Measurements from ENCODE around the gene PES1. TPM values are rescaled to one million over a fixed set of nuclear protein-coding genes. Genes with fewer than 3 reads are reported as not detected.
A peak's percentile ranks its signal among the peaks of the same experiment; 100 is the strongest.
"Not testable (repeated sequence)": the region's sequence is repeated elsewhere in the genome, so short reads cannot be mapped to it uniquely, and the experiment has no call there.

PES1 gene
- total RNA-seq, 1 experiment from 2014 or later, result 162 TPM

- DNase-seq (ENCODE audit: low spot score), result no peak
- in situ Hi-C loops (cut with HindIII; ENCODE audit: low sequenced_read_pairs), result no loop called here
These were observed 18.6 kb upstream of the PES1 start for GRCh38 chr22:30610299-30610698.

GRCh38 chr22:30609260-30610185 is 17.8 kb upstream of the PES1 start:
- in situ Hi-C loops (cut with HindIII; ENCODE audit: low sequenced_read_pairs), result no loop called here

GRCh38 chr22:30607939-30608338 is 16.2 kb upstream of the PES1 start:
- in situ Hi-C loops (cut with HindIII; ENCODE audit: low sequenced_read_pairs), result no loop called here
- DNase-seq (ENCODE audit: low spot score), result no peak

More at GRCh38 chr22:30609260-30610185, 17.8 kb upstream of the PES1 start:
- no peak for DNase-seq (ENCODE audit: low spot score)

- in situ Hi-C loops (cut with HindIII; ENCODE audit: low sequenced_read_pairs), result no loop called here
These were observed 15.7 kb upstream of the PES1 start for GRCh38 chr22:30607300-30607930.

GRCh38 chr22:30606455-30607299 is 15.0 kb upstream of the PES1 start, which contains the start of gene TCN2:
TSS of gene TCN2 (plus strand) at chr22:30607174. CDS start at chr22:30607332, 158 bp downstream.
- in situ Hi-C loops (cut with HindIII; ENCODE audit: low sequenced_read_pairs), result no loop called here
- peak; percentile 41 for DNase-seq (ENCODE audit: low spot score)

More at GRCh38 chr22:30607300-30607930, 15.7 kb upstream of the PES1 start:
- no peak for DNase-seq (ENCODE audit: low spot score)

- in situ Hi-C loops (cut with HindIII; ENCODE audit: low sequenced_read_pairs), result no loop called here
- DNase-seq (ENCODE audit: low spot score), result peak; percentile 23
These were observed 13.9 kb upstream of the PES1 start for GRCh38 chr22:30605449-30606110.

- no peak for DNase-seq (ENCODE audit: low spot score)
- in situ Hi-C loops (cut with HindIII; ENCODE audit: low sequenced_read_pairs), result no loop called here
These were observed 13.0 kb upstream of the PES1 start for GRCh38 chr22:30604723-30605122.

GRCh38 chr22:30603801-30604200 is 12.1 kb upstream of the PES1 start:
- DNase-seq (ENCODE audit: low spot score), result no peak
- in situ Hi-C loops (cut with HindIII; ENCODE audit: low sequenced_read_pairs), result no loop called here

- in situ Hi-C loops (cut with HindIII; ENCODE audit: low sequenced_read_pairs), result no loop called here
- DNase-seq (ENCODE audit: low spot score), result peak; percentile 19
These were observed 10.3 kb upstream of the PES1 start for GRCh38 chr22:30602049-30602448.

GRCh38 chr22:30601464-30601863 is 9.8 kb upstream of the PES1 start:
- DNase-seq (ENCODE audit: low spot score), result no peak
- in situ Hi-C loops (cut with HindIII; ENCODE audit: low sequenced_read_pairs), result no loop called here

GRCh38 chr22:30600921-30601320 is 9.2 kb upstream of the PES1 start:
- no peak for DNase-seq (ENCODE audit: low spot score)
- in situ Hi-C loops (cut with HindIII; ENCODE audit: low sequenced_read_pairs), result no loop called here

- DNase-seq (ENCODE audit: low spot score), result no peak
- in situ Hi-C loops (cut with HindIII; ENCODE audit: low sequenced_read_pairs), result no loop called here
These were observed 7.3 kb upstream of the PES1 start for GRCh38 chr22:30598986-30599385.

GRCh38 chr22:30596886-30597285 is 5.2 kb upstream of the PES1 start:
- DNase-seq (ENCODE audit: low spot score), result no peak
- in situ Hi-C loops (cut with HindIII; ENCODE audit: low sequenced_read_pairs), result no loop called here

- no peak for DNase-seq (ENCODE audit: low spot score)
- in situ Hi-C loops (cut with HindIII; ENCODE audit: low sequenced_read_pairs), result no loop called here
These were observed 4.5 kb upstream of the PES1 start for GRCh38 chr22:30596199-30596598.

GRCh38 chr22:30592360-30592713 is 627 bp upstream of the PES1 start:
- DNase-seq (ENCODE audit: low spot score); in situ Hi-C loops (cut with HindIII; ENCODE audit: low sequenced_read_pairs): not testable (repeated sequence)

GRCh38 chr22:30591191-30591587 is 521 bp downstream of the PES1 start:
- DNase-seq (ENCODE audit: low spot score), result no peak
- in situ Hi-C loops (cut with HindIII; ENCODE audit: low sequenced_read_pairs), result no loop called here

GRCh38 chr22:30586414-30586813 is 5.3 kb downstream of the PES1 start:
- in situ Hi-C loops (cut with HindIII; ENCODE audit: low sequenced_read_pairs), result no loop called here
- no peak for DNase-seq (ENCODE audit: low spot score)

- no peak for DNase-seq (ENCODE audit: low spot score)
- in situ Hi-C loops (cut with HindIII; ENCODE audit: low sequenced_read_pairs), result no loop called here
These were observed 7.3 kb downstream of the PES1 start for GRCh38 chr22:30584441-30584840.

All from G401 (cell line).